HEK293 (cell line): ENCODE data around the gene TCEAL8.
A peak's percentile ranks its signal among the peaks of the same experiment; 100 is the strongest.

ENCODE experiments used
- ATF2 ChIP-seq: fragments of 450-650 bp; formaldehyde crosslinking; IDR thresholded peaks from 2 replicates; pipeline ENCODE4 v1.5.1; 2016; ENCODE audit warnings: missing biosample characterization, missing genetic modification characterization, low read depth
- CTCF ChIP-seq: fragments of 450-650 bp; formaldehyde crosslinking; IDR thresholded peaks from 2 replicates; pipeline ENCODE4 v1.5.1; 2016; ENCODE audit warnings: missing biosample characterization, missing genetic modification characterization
- FEZF1 ChIP-seq: fragments of 450-650 bp; formaldehyde crosslinking; IDR thresholded peaks from 2 replicates; pipeline ENCODE4 v1.5.1; 2016; ENCODE audit warnings: missing biosample characterization, missing genetic modification characterization
- GLIS2 ChIP-seq: fragments of 450-650 bp; formaldehyde crosslinking; IDR thresholded peaks from 2 replicates; pipeline ENCODE4 v1.5.1; 2016; ENCODE audit warnings: missing biosample characterization, missing genetic modification characterization
- MYNN ChIP-seq: fragments of 450-650 bp; formaldehyde crosslinking; IDR thresholded peaks from 2 replicates; pipeline ENCODE4 v1.5.1; 2016; ENCODE audit warnings: missing biosample characterization, missing genetic modification characterization, borderline replicate concordance
- PRDM2 ChIP-seq: fragments of 450-650 bp; formaldehyde crosslinking; IDR thresholded peaks from 2 replicates; pipeline ENCODE4 v1.5.1; 2016; ENCODE audit warnings: missing biosample characterization, missing genetic modification characterization, borderline replicate concordance
- REST ChIP-seq: fragments of 450-650 bp; formaldehyde crosslinking; IDR thresholded peaks from 2 replicates; pipeline ENCODE4 v1.5.1; 2016; ENCODE audit warnings: missing biosample characterization, missing genetic modification characterization
- SP3 ChIP-seq: fragments of 450-650 bp; formaldehyde crosslinking; IDR thresholded peaks from 2 replicates; pipeline ENCODE4 v1.5.1; 2016; ENCODE audit warnings: missing biosample characterization, missing genetic modification characterization
- TRIM28 ChIP-seq: IDR thresholded peaks from 2 replicates; pipeline ENCODE4 v1.6.1; 2011; ENCODE audit warnings: low read length, control low read depth, borderline replicate concordance
- ZBTB21 ChIP-seq: fragments of 450-650 bp; formaldehyde crosslinking; IDR thresholded peaks from 2 replicates; pipeline ENCODE4 v1.5.1; 2017; ENCODE audit warnings: missing biosample characterization, missing genetic modification characterization
- ZBTB7A ChIP-seq: fragments of 450-650 bp; formaldehyde crosslinking; IDR thresholded peaks from 2 replicates; pipeline ENCODE4 v1.5.1; 2016; ENCODE audit warnings: low read depth, missing biosample characterization, missing genetic modification characterization
- ZFP69B ChIP-seq: fragments of 450-650 bp; formaldehyde crosslinking; IDR thresholded peaks from 2 replicates; pipeline ENCODE4 v1.5.1; 2016; ENCODE audit warnings: missing biosample characterization, missing genetic modification characterization
- ZNF138 ChIP-seq: fragments of 450-650 bp; formaldehyde crosslinking; IDR thresholded peaks from 2 replicates; pipeline ENCODE4 v1.5.1; 2016; ENCODE audit warnings: missing biosample characterization, missing genetic modification characterization, borderline replicate concordance
- ZNF175 ChIP-seq: fragments of 450-650 bp; formaldehyde crosslinking; IDR thresholded peaks from 2 replicates; pipeline ENCODE4 v1.5.1; 2016; ENCODE audit warnings: missing biosample characterization, missing genetic modification characterization
- ZNF280C ChIP-seq: fragments of 450-650 bp; formaldehyde crosslinking; IDR thresholded peaks from 2 replicates; pipeline ENCODE4 v1.5.1; 2016; ENCODE audit warnings: missing biosample characterization, missing genetic modification characterization
- ZNF362 ChIP-seq: fragments of 450-650 bp; formaldehyde crosslinking; IDR thresholded peaks from 2 replicates; pipeline ENCODE4 v1.5.1; 2016; ENCODE audit warnings: missing biosample characterization, missing genetic modification characterization
- ZNF404 ChIP-seq: fragments of 450-650 bp; formaldehyde crosslinking; IDR thresholded peaks from 2 replicates; pipeline ENCODE4 v1.5.1; 2017; ENCODE audit warnings: missing biosample characterization, missing genetic modification characterization
- ZNF580 ChIP-seq: fragments of 450-650 bp; formaldehyde crosslinking; IDR thresholded peaks from 2 replicates; pipeline ENCODE4 v1.5.1; 2016; ENCODE audit warnings: missing biosample characterization, missing genetic modification characterization
- ZNF658 ChIP-seq: fragments of 450-650 bp; formaldehyde crosslinking; IDR thresholded peaks from 2 replicates; pipeline ENCODE4; 2016; ENCODE audit warnings: missing biosample characterization, missing genetic modification characterization
- ZNF792 ChIP-seq: fragments of 450-650 bp; formaldehyde crosslinking; IDR thresholded peaks from 2 replicates; pipeline ENCODE4 v1.5.1; 2016; ENCODE audit warnings: missing biosample characterization, missing genetic modification characterization
- ZSCAN4 ChIP-seq: fragments of 450-650 bp; formaldehyde crosslinking; IDR thresholded peaks from 2 replicates; pipeline ENCODE4 v1.5.1; 2017; ENCODE audit warnings: missing biosample characterization, missing genetic modification characterization

Gene TCEAL8

GRCh38 chrX:103254171-103254824 lies 657 bp downstream of the TCEAL8 start (continued):
- TF ChIP-seq GLIS2 (no peak), ATF2 (no peak), ZNF792 (tag by site-specific recombination) (no peak), PRDM2 (tag by site-specific recombination) (no peak), ZNF580 (tag by site-specific recombination) (no peak), ZNF658 (tag by site-specific recombination) (no peak), ZNF404 (tag by site-specific recombination) (no peak), CTCF (tag by site-specific recombination) (no peak), FEZF1 (tag by site-specific recombination) (no peak), ZNF175 (tag by site-specific recombination) (no peak), ZNF362 (tag by site-specific recombination) (no peak), MYNN (tag by site-specific recombination) (no peak), REST (tag by site-specific recombination) (no peak), ZBTB7A (tag by site-specific recombination) (no peak), ZNF138 (tag by site-specific recombination) (no peak), ZSCAN4 (0 out of 2 replicates have a peak, but pooled peaks have one; percentile 26), ZNF280C (tag by site-specific recombination) (no peak), TRIM28 (peak; percentile 31; the same call in 1 of the 2 replicates), ZBTB21 (peak; percentile 18; the same call in 1 of the 2 replicates), ZFP69B (tag by site-specific recombination) (no peak), SP3 (tag by site-specific recombination) (0 out of 2 replicates have a peak, but pooled peaks have one; percentile 38)
